ENCODE data around the gene ERCC6L2. TPM values are rescaled to one million over a fixed set of nuclear protein-coding genes. Genes with fewer than 3 reads are reported as not detected.

Gene ERCC6L2
- total RNA-seq, 2 experiments from 2014 or later, result 30.8 to 31.3 TPM

DNA sequence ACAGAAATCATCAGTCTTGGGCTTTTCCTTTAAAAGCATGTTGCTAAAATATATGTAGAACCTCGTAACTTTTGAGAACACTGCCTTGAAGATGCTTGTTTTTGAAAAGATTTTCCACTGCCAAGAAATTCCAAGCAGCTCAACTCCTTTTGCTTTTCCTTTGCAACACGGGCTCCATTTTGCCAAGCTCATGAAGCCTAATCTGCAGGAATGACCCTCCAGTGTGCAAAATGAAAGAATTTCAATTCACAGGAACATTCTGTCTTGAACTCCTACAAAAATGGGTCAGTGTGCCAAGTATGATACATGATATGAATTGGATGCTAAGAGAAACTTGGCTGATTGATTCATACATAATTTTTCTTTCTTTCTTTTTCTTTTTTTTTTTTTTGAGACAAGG, 35.4 kb upstream of the ERCC6L2 start:
- Mint-ChIP-seq H3K4me1 (ENCODE audit: low read depth) (no peaks in the 10 kb centered on the region), H3K27ac (no peak overlapping the region), H3K36me3 (ENCODE audit: low read depth) (no peaks in the 10 kb centered on the region), H3K4me3 (no peak overlapping the region), H3K27me3 (no peaks in the 10 kb centered on the region), H3K9me3 (no peaks in the 10 kb centered on the region)
- peaks cover 0 to 5% of the 10 kb centered on the region in 2 experiments for H3K9me3 ChIP-seq (ENCODE audit: control insufficient read depth in 1 of 2, insufficient read depth in 1 of 2, low read length in 2 of 2)
- no peaks in the 10 kb centered on the region for H3K36me3 ChIP-seq (ENCODE audit: insufficient read depth, low read length)
- TF ChIP-seq, protein P1, sequence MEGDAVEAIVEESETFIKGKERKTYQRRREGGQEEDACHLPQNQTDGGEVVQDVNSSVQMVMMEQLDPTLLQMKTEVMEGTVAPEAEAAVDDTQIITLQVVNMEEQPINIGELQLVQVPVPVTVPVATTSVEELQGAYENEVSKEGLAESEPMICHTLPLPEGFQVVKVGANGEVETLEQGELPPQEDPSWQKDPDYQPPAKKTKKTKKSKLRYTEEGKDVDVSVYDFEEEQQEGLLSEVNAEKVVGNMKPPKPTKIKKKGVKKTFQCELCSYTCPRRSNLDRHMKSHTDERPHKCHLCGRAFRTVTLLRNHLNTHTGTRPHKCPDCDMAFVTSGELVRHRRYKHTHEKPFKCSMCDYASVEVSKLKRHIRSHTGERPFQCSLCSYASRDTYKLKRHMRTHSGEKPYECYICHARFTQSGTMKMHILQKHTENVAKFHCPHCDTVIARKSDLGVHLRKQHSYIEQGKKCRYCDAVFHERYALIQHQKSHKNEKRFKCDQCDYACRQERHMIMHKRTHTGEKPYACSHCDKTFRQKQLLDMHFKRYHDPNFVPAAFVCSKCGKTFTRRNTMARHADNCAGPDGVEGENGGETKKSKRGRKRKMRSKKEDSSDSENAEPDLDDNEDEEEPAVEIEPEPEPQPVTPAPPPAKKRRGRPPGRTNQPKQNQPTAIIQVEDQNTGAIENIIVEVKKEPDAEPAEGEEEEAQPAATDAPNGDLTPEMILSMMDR (IDR thresholded peaks at IDR 0.05), result no peak
- ChIA-PET POLR2A (no interaction called here), CTCF (no interaction called here)
- no peaks in the 10 kb centered on the region for H3K4me1 ChIP-seq (ENCODE audit: insufficient read depth, low read length)
- intact Hi-C loops (cut with DNase I, micrococcal nuclease), result no loop called here
- no peak overlapping the region for H3K27ac ChIP-seq (ENCODE audit: low read depth in 1 of 2, low read length in 2 of 2)
- no peak overlapping the region for H3K4me3 ChIP-seq (ENCODE audit: low read length)
- DNase-seq, result no peak
- ATAC-seq (ENCODE audit: poor library complexity), result no peak
- H3K27me3 ChIP-seq (ENCODE audit: control insufficient read depth in 1 of 2, insufficient read depth in 2 of 2, low read length in 2 of 2), result no peaks in the 10 kb centered on the region

DNA sequence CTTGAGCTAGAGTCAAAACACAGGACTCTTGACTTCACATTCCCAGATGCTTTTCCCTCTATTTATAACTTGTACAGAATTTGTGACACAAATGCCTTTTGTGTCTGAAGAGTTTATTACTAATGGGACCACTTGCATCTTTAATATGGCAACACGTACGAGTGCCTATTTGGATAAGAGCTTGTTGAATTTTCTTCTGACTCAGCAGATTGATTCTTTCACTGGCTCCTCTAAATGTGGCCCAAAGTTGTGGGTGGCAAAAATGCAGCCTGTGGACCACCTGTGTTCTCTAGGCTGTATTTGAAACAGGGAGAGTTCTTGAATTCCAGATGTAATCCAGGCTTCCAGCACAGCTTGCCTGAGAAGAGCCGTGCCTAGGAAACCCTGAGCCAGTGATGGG, 34.1 kb upstream of the ERCC6L2 start:
- H3K4me1 Mint-ChIP-seq (ENCODE audit: low read depth), result no peaks in the 10 kb centered on the region
- no peaks in the 10 kb centered on the region for H3K27me3 Mint-ChIP-seq
- Histone ChIP-seq H3K27ac (ENCODE audit: low read depth in 1 of 2, low read length in 2 of 2) (no peak overlapping the region), H3K36me3 (ENCODE audit: insufficient read depth, low read length) (no peaks in the 10 kb centered on the region), H3K4me3 (ENCODE audit: low read length) (no peak overlapping the region), H3K9me3 (ENCODE audit: control insufficient read depth in 1 of 2, insufficient read depth in 1 of 2, low read length in 2 of 2) (peaks cover 0 to 5% of the 10 kb centered on the region in 2 experiments), H3K4me1 (ENCODE audit: insufficient read depth, low read length) (no peaks in the 10 kb centered on the region), H3K27me3 (ENCODE audit: control insufficient read depth in 1 of 2, insufficient read depth in 2 of 2, low read length in 2 of 2) (no peaks in the 10 kb centered on the region)
- DNase-seq, result no peak
- H3K27ac Mint-ChIP-seq, result no peak overlapping the region
- H3K4me3 Mint-ChIP-seq, result no peak overlapping the region
- peaks cover 2% of the 10 kb centered on the region for H3K36me3 Mint-ChIP-seq (ENCODE audit: low read depth)
- intact Hi-C loops (cut with DNase I, micrococcal nuclease), result no loop called here
- ATAC-seq (ENCODE audit: poor library complexity), result no peak
- no peaks in the 10 kb centered on the region for H3K9me3 Mint-ChIP-seq
- CTCF ChIA-PET, result no interaction called here
- TF ChIP-seq, protein P1 (IDR thresholded peaks at IDR 0.05), result no peak
- POLR2A ChIA-PET, result no interaction called here

DNA sequence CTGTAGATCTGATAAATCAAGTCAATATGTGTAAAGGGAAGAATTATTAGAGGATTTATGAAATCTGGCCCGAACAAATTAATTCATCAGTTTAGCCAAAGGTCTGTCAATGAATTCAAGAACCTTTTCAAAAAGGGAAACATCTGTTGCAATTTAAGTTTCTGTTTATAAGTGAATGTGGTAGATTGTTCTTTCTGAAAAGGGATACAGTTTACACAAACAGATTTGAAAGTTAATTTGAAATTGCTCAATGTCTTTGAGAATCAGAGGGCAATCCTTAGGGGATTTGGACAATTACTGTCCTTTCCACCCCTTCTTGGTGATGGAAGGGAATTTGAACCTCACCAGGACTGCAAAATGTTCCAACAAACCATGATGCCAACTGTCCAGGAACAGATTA, 29.7 kb upstream of the ERCC6L2 start:
- no peaks in the 10 kb centered on the region for H3K4me1 ChIP-seq (ENCODE audit: insufficient read depth, low read length)
- peaks cover 0 to 12% of the 10 kb centered on the region in 2 experiments for H3K9me3 ChIP-seq (ENCODE audit: control insufficient read depth in 1 of 2, insufficient read depth in 1 of 2, low read length in 2 of 2)
- H3K4me3 Mint-ChIP-seq, result no peak overlapping the region
- no peak overlapping the region for H3K27ac Mint-ChIP-seq
- no peaks in the 10 kb centered on the region for H3K4me1 Mint-ChIP-seq (ENCODE audit: low read depth)
- TF ChIP-seq, protein P1 (IDR thresholded peaks at IDR 0.05), result no peak
- ATAC-seq (ENCODE audit: poor library complexity), result no peak
- ChIA-PET POLR2A (interaction anchor here (0.6 kb wide), 1 partner anchor 151 kb away, joined by 3 read pairs; no protein-coding TSS in a partner anchor), CTCF (no interaction called here)
- no peak overlapping the region for H3K4me3 ChIP-seq (ENCODE audit: low read length)
- H3K27me3 Mint-ChIP-seq, result no peaks in the 10 kb centered on the region
- no peak for DNase-seq
- H3K27me3 ChIP-seq (ENCODE audit: control insufficient read depth in 1 of 2, insufficient read depth in 2 of 2, low read length in 2 of 2), result no peaks in the 10 kb centered on the region
- H3K9me3 Mint-ChIP-seq, result no peaks in the 10 kb centered on the region
- H3K36me3 Mint-ChIP-seq (ENCODE audit: low read depth), result peaks cover 17% of the 10 kb centered on the region
- no peak overlapping the region for H3K27ac ChIP-seq (ENCODE audit: low read depth in 1 of 2, low read length in 2 of 2)
- no peaks in the 10 kb centered on the region for H3K36me3 ChIP-seq (ENCODE audit: insufficient read depth, low read length)
- intact Hi-C loops (cut with DNase I, micrococcal nuclease), result no loop called here
